B cell (primary cell): ENCODE measurements around the gene RPS28. TPM values are rescaled to one million over a fixed set of nuclear protein-coding genes. Genes with fewer than 3 reads are reported as not detected.

Source experiments
- ATAC-seq: fragments of 200-7000 bp; cut with Tn5 transposase; one replicate; pipeline ENCODE4 v1.10.0; 2021; ENCODE audit warnings: low read depth, mild to moderate bottlenecking, moderate number of reproducible peaks, moderate library complexity
- CTCF ChIA-PET: fragments of 350-600 bp; sonication (Branson Sonifier 250); formaldehyde crosslinking; loops from one replicate; lab custom pipeline; 2021; ENCODE audit warnings: antibody characterized with exemption, inconsistent platforms; lab: Charles Lee
- POLR2A ChIA-PET: fragments of 350-600 bp; sonication (Branson Sonifier 250); formaldehyde crosslinking; loops from one replicate; lab custom pipeline; 2021; ENCODE audit warnings: antibody characterized with exemption; lab: Charles Lee
- DNase-seq: peaks from one replicate; pipeline ENCODE4 v3.0.0; 2013
- H2AFZ ChIP-seq: 2 replicates; pipeline ENCODE4 v1.6.1; 2012; ENCODE audit warnings: mild to moderate bottlenecking, low read depth, low read length; ENCODE audit not compliant: insufficient read depth, poor library complexity, severe bottlenecking
- H3K27ac ChIP-seq, 2 donors: 1 replicate in 1 of 2; 2 replicates in 1 of 2; pipeline ENCODE4 v1.5.1; 2012 to 2013; ENCODE audit warnings: low read length in 2 of 2, mild to moderate bottlenecking in 2 of 2, moderate library complexity in 1 of 2
- H3K27me3 ChIP-seq, 4 experiments: fragments of 200-600 bp in 1 of 4; sonication (generic) in 1 of 4; replicated peaks in 1 of 4; 1 replicate in 2 of 4; 2 replicates in 2 of 4; pipeline versions ENCODE4 v1.6.1 to v1.7.0; 2013 to 2016; ENCODE audit warnings: low read length in 3 of 4, mild to moderate bottlenecking in 2 of 4, mixed read lengths in 1 of 4, moderate library complexity in 1 of 4; ENCODE audit not compliant: insufficient read depth in 4 of 4, control insufficient read depth in 3 of 4; ENCODE audit errors: control extremely low read depth in 1 of 4
- H3K36me3 ChIP-seq, 2 experiments: replicated peaks in 1 of 2; 1 replicate in 1 of 2; 2 replicates in 1 of 2; pipeline versions ENCODE4 v1.6.1 to v1.7.1; 2013; ENCODE audit warnings: low read length in 1 of 2; ENCODE audit not compliant: insufficient read depth in 2 of 2, control insufficient read depth in 1 of 2; ENCODE audit errors: control extremely low read depth in 1 of 2, extremely low read depth in 1 of 2
- H3K4me1 ChIP-seq, 2 donors: fragments of 200-600 bp in 1 of 2; sonication (generic) in 1 of 2; 1 replicate in 1 of 2; 2 replicates in 1 of 2; pipeline versions ENCODE4 v1.5.1 to v1.6.1; 2013 to 2017; ENCODE audit warnings: low read length in 2 of 2; ENCODE audit not compliant: control insufficient read depth in 2 of 2, insufficient read depth in 2 of 2
- H3K4me2 ChIP-seq: replicated peaks from 2 replicates; pipeline ENCODE3; 2012; ENCODE audit warnings: mild to moderate bottlenecking, low read depth, low read length; ENCODE audit not compliant: poor library complexity, severe bottlenecking
- H3K4me3 ChIP-seq, 5 experiments: fragments of 200-600 bp in 1 of 5; sonication (generic) in 1 of 5; 1 replicate in 3 of 5; 2 replicates in 2 of 5; pipeline versions ENCODE4 v1.5.1 to v1.7.0; 2011 to 2016; ENCODE audit warnings: low read length in 4 of 5, mild to moderate bottlenecking in 4 of 5, low read depth in 2 of 5, control low read depth in 1 of 5, moderate library complexity in 1 of 5; ENCODE audit not compliant: insufficient read depth in 1 of 5; ENCODE audit errors: control extremely low read depth in 1 of 5, extremely low read depth in 1 of 5
- H3K79me2 ChIP-seq: fragments of 200-600 bp; sonication (generic); one replicate; pipeline ENCODE4 v1.6.0; 2016; ENCODE audit warnings: low read length; ENCODE audit not compliant: control insufficient read depth, insufficient read depth
- H3K9ac ChIP-seq: fragments of 200-600 bp; sonication (generic); 2 replicates; pipeline ENCODE4 v1.6.1; 2017; ENCODE audit warnings: mild to moderate bottlenecking, low read length, moderate library complexity
- H3K9me3 ChIP-seq, 3 donors: one replicate each; pipeline versions ENCODE4 v1.6.1 to v1.7.1; 2013; ENCODE audit warnings: low read length in 2 of 3; ENCODE audit not compliant: control insufficient read depth in 2 of 3, insufficient read depth in 1 of 3; ENCODE audit errors: control extremely low read depth in 1 of 3
- H4K20me1 ChIP-seq: 2 replicates; pipeline ENCODE4 v1.6.0; 2012; ENCODE audit warnings: mild to moderate bottlenecking, low read length; ENCODE audit not compliant: insufficient read depth, control insufficient read depth, poor library complexity, severe bottlenecking
- H3K27ac Mint-ChIP-seq: one replicate; pipeline ENCODE4 v1.8.0; 2021; ENCODE audit warnings: mixed read lengths
- H3K27me3 Mint-ChIP-seq: one replicate; pipeline ENCODE4 v1.8.0; 2021; ENCODE audit warnings: mixed read lengths
- H3K4me1 Mint-ChIP-seq: one replicate; pipeline ENCODE4 v1.8.0; 2021; ENCODE audit warnings: mixed read lengths
- H3K4me3 Mint-ChIP-seq: one replicate; pipeline ENCODE4 v1.8.0; 2021; ENCODE audit warnings: mixed read lengths
- H3K9me3 Mint-ChIP-seq: one replicate; pipeline ENCODE4 v1.8.0; 2022; ENCODE audit warnings: mixed read lengths; ENCODE audit not compliant: insufficient read depth
- EZH2 ChIP-seq: IDR thresholded peaks from 2 replicates; pipeline ENCODE4 v1.6.1; 2012; ENCODE audit warnings: borderline replicate concordance, low read depth, mild to moderate bottlenecking, moderate library complexity, low read length; ENCODE audit not compliant: insufficient read depth, poor library complexity, severe bottlenecking
- WGBS: methylation state at CpG from one replicate; pipeline ENCODE4 v1.1.5; 2013; ENCODE audit warnings: missing lambda C conversion rate; ENCODE audit not compliant: insufficient coverage; 5-methylcytosine and 5-hydroxymethylcytosine counted together
- intact Hi-C: fragments of 100-400 bp; cut with micrococcal nuclease; formaldehyde crosslinking; loops from one replicate; pipeline ENCODE4 v1.10.0; 2022
- polyA plus RNA-seq: library from polyadenylated mRNA; depleted of rRNA; stranded (reverse); fragments of >200 nt; gene quantifications from 2 replicates; pipeline ENCODE4 v1.2.3, GENCODE V29; 2012
- total RNA-seq, 2 donors: library from RNA; stranded (reverse); fragments of 120-200 nt in 1 of 2; gene quantifications; 1 replicate in 1 of 2; 2 replicates in 1 of 2; pipeline versions ENCODE4 v1.2.3 to v1.2.4, GENCODE V29; 2013 to 2022
- TF ChIP-seq, protein P1 (sequence below): fragments of 200-600 bp; IDR thresholded peaks from one replicate; pipeline ENCODE4 v1.8.0; 2022; ENCODE audit warnings: antibody characterized with exemption, mild to moderate bottlenecking

The RPS28 gene
- total and polyA plus RNA-seq, 2 donors (not counting 1 experiment from before 2014, with no cell fraction given): 1,800 to 2,579 TPM

- H3K4me1 Mint-ChIP-seq: peaks cover 13% of the 10 kb centered on the region
- H3K4me3 Mint-ChIP-seq: peak within 1 kb of the TSS; percentile 79
- peak; percentile 10 for TF ChIP-seq EZH2
- TF ChIP-seq, protein P1, sequence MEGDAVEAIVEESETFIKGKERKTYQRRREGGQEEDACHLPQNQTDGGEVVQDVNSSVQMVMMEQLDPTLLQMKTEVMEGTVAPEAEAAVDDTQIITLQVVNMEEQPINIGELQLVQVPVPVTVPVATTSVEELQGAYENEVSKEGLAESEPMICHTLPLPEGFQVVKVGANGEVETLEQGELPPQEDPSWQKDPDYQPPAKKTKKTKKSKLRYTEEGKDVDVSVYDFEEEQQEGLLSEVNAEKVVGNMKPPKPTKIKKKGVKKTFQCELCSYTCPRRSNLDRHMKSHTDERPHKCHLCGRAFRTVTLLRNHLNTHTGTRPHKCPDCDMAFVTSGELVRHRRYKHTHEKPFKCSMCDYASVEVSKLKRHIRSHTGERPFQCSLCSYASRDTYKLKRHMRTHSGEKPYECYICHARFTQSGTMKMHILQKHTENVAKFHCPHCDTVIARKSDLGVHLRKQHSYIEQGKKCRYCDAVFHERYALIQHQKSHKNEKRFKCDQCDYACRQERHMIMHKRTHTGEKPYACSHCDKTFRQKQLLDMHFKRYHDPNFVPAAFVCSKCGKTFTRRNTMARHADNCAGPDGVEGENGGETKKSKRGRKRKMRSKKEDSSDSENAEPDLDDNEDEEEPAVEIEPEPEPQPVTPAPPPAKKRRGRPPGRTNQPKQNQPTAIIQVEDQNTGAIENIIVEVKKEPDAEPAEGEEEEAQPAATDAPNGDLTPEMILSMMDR: no peak
- peak within 1 kb of the TSS in 4 of 5 experiments; percentile 37 to 55 (median 46) for H3K4me3 ChIP-seq
- intact Hi-C loops: no loop called here
- CTCF ChIA-PET: interaction anchor here (1.7 kb wide), 1 partner anchor 11 kb away, joined by 8 read pairs; no protein-coding TSS in a partner anchor
- no peaks in the 10 kb centered on the region for H3K9me3 Mint-ChIP-seq
- H3K9ac ChIP-seq: peak within 1 kb of the TSS; percentile 52
- DNase-seq (peak; percentile 88), ATAC-seq (peak; percentile 100)
- no peak within 1 kb of the TSS for H3K27ac Mint-ChIP-seq
- no peaks in the 10 kb centered on the region for H4K20me1 ChIP-seq
- H2AFZ ChIP-seq: peak within 1 kb of the TSS; percentile 57
- WGBS: 2% methylated on average over 62 of the region's 65 CpGs
- H3K27me3 ChIP-seq: peaks cover 0 to 38% (median 9%) of the 10 kb centered on the region in 4 experiments
- peaks cover 20% of the 10 kb centered on the region for H3K27me3 Mint-ChIP-seq
- no peaks in the 10 kb centered on the region for H3K36me3 ChIP-seq
- H3K27ac ChIP-seq: no peak within 1 kb of the TSS
- POLR2A ChIA-PET: no interaction called here
- H3K79me2 ChIP-seq: no peaks in the 10 kb centered on the region
- peaks cover 0 to 12% (median 0%) of the 10 kb centered on the region in 3 donors for H3K9me3 ChIP-seq
- H3K4me1 ChIP-seq: peaks cover 9 to 14% of the 10 kb centered on the region in 2 donors
- peak within 1 kb of the TSS; percentile 78 for H3K4me2 ChIP-seq
These were observed 21.6 kb downstream of the RPS28 start, which contains the start of gene KANK3 for GRCh38 chr19:8342684-8343482. KANK3 (minus strand) TSS chr19:8343262; CDS start chr19:8337828, 5,434 bp downstream.

- Histone ChIP-seq H3K4me3 (peak overlapping the region in 4 of 5 experiments; percentile 23 to 55 (median 46)), H3K27ac (no peak overlapping the region), H3K9ac (peak overlapping the region; percentile 52), H3K36me3 (no peaks in the 10 kb centered on the region), H3K27me3 (peaks cover 0 to 34% (median 9%) of the 10 kb centered on the region in 4 experiments), H2AFZ (peak overlapping the region; percentile 57), H3K9me3 (peaks cover 0 to 12% (median 0%) of the 10 kb centered on the region in 3 donors), H3K4me1 (peaks cover 9 to 14% of the 10 kb centered on the region in 2 donors), H4K20me1 (no peaks in the 10 kb centered on the region), H3K79me2 (no peaks in the 10 kb centered on the region), H3K4me2 (peak overlapping the region; percentile 78)
- Mint-ChIP-seq H3K4me3 (peak overlapping the region; percentile 79), H3K4me1 (peaks cover 13% of the 10 kb centered on the region), H3K9me3 (no peaks in the 10 kb centered on the region), H3K27ac (no peak overlapping the region), H3K27me3 (peaks cover 16% of the 10 kb centered on the region)
- ATAC-seq (no peak), DNase-seq (no peak)
- CTCF ChIA-PET: interaction anchor here (1.4 to 1.7 kb wide), 2 partner anchors 10 to 162 kb away, joined by 3 to 8 read pairs; no protein-coding TSS in a partner anchor
- WGBS: 37% methylated on average over 7 of the region's 11 CpGs
- POLR2A ChIA-PET: interaction anchor here (1.2 kb wide), 1 partner anchor 185 kb away, joined by 4 read pairs; no protein-coding TSS in a partner anchor
- TF ChIP-seq, protein P1: no peak
- TF ChIP-seq EZH2: no peak
- intact Hi-C loops: no loop called here
These were observed 22.2 kb downstream of the RPS28 start for GRCh38 chr19:8343483-8343844.
